Endometrial microvascular endothelial cells (primary cell): Measurements from ENCODE around the gene PLPP7. TPM values are rescaled to one million over a fixed set of nuclear protein-coding genes. Genes with fewer than 3 reads are reported as not detected.

ENCODE experiments used
- in situ Hi-C: cut with HindIII; loops from 2 replicates; pipeline ENCODE4 v1.10.0; 2017; ENCODE audit warnings: low sequenced_read_pairs, low pct_unique_long_range_greater_than_20kb; ENCODE audit errors: inconsistent ontology term
- total RNA-seq: library from RNA; depleted of rRNA; stranded (reverse); fragments of >200 nt; gene quantifications from one replicate; pipeline ENCODE4 v1.2.3, GENCODE V29; 2015; ENCODE audit errors: inconsistent ontology term

PLPP7 gene
- total RNA-seq, 1 donor from 2014 or later, result 7.5 TPM

- in situ Hi-C loops, result no loop called here
Observed at GRCh38 chr9:131299346-131299960, 9.9 kb downstream of the PLPP7 start.

DNA sequence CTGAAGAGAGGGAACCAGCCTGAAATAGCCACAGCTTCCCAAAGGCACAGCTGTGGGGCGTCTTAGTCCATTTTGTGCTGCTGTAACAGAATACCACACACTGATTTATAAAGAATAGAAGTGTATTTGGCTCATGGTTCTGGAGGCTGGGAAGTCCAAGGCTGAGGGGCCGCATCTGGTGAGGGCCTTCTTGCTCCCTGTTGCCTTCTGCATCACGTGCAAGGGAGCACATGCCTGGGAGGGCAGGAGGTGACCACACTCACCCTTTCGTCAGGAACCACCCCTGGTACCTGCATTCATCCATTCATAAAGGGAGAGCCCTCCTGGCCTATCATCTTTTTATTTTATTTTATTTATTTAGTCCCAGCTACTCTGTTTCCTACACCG is 10.4 kb downstream of the PLPP7 start:
- in situ Hi-C loops, result no loop called here

DNA sequence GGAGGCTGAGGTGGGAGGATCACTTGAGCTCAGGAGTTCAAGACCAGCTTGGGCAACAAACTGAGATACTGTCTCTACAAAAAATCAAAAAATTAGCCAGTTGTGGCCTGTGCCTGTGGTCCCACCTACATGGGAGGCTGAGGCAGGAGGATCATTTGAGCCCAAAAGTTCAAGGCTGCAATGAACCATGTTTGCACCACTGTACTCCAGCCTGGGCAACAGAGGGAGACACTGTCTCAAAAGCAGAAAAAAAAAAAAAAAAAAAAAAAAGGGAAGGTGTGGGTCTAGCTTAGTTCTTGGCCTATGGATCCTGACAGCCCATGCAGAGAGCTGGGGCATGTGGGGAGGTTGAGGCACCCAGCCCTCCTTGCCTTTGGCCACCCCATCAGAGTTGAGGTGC is 10.9 kb downstream of the PLPP7 start:
- in situ Hi-C loops, result no loop called here

DNA sequence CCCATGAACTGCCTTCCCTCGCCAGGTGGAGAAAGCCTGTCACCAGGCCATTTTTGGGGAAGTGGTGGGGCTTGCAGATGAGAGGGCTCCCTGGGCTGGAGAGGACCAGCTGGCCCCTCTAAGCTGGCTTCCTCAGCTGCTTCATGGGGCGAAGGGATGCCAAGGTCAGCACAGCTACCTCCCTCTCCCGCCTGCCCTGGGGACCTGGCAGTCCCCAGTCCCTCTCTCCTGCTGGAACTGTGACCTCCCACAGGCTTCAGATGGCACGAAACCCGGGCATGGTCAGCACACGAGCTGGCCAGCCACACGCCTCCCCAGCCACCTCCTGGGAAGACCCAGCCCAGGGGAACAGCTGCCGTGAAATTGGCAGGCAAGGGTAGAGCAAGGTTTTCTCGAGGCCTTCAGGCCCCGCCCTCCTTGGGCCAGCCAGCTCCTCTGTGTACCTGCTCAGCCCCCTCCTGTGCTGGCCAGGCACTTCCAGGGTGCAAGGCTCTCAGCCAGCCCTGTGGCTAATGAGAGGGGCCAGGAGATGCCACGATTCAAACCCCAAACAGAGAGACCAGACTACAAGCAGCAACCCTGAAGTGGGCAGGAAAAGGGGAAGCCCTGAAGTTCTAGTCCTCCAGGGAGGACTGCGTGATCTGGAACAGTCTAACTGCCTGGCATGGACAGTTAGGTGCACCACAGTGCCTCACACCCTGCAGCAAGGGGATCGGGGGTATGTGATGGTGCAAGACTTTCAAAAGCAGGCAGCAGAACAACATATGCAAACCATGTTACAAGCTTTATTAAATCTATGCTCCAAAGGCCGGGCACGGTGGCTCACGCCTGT is 12.9 kb downstream of the PLPP7 start:
- in situ Hi-C loops, result no loop called here

GRCh38 chr9:131303381-131304321 is 14.1 kb downstream of the PLPP7 start:
- in situ Hi-C loops, result no loop called here

- in situ Hi-C loops, result no loop called here
Observed at GRCh38 chr9:131304676-131305355, 15.3 kb downstream of the PLPP7 start.

DNA sequence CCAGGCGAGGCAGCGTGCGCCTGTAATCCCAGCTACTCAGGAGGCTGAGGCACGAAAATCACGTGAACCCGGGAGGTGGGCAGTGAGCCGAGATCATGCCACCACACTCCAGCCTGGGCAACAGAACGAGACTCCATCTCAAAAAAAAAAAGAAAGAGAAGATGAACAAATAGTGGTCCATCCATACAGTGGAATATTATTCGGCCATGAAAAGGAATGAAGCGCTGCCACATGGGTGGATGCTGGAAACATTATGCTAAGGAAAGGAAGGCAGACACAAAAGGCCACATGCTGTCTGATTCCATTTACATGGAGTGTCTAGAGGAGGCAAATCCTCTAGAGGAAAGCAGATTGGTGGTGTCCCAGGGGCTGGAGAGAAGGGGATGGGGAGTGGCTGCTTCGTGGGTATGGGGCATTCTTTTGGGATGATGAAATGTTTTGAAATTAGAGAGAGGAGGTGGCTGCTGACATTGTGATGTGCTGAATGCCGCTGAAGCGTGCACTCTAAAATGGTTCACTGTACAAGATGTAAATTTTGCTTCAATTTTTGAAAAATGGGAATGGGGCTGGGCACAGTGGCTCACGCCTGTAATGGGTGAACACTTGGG is 17.0 kb downstream of the PLPP7 start:
- in situ Hi-C loops, result no loop called here

DNA sequence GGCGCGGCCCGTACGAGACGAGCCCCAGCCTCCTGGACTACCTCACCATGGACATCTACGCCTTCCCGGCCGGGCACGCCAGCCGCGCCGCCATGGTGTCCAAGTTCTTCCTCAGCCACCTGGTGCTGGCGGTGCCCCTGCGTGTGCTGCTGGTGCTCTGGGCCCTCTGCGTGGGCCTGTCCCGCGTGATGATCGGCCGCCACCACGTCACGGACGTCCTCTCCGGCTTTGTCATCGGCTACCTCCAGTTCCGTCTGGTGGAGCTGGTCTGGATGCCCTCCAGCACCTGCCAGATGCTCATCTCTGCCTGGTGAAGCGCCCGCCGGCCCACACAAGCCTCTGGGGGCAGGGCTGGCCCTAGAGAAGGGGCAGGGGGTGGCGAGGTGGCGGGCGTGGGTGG is 18.5 kb downstream of the PLPP7 start:
- in situ Hi-C loops, result no loop called here

DNA sequence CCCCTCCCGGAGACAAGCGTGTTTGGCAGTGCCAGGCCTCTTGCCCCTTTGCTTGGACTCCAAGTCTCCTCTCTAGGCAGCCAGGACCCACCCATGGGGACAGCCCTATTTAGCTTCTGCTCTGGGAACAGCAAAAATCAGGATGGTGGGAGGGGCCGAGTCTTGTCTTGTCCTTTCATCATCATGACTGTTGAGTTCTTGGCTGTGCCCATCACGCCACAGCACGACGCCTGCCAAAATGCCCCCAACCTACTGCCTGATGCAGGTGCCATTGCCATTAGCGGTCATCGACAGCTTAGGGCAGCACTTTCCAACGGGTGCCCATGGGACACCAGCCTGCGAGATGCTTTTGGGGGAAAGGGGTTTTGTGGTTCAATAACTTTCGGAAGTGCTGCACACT is 18.9 kb downstream of the PLPP7 start:
- in situ Hi-C loops, result no loop called here

DNA sequence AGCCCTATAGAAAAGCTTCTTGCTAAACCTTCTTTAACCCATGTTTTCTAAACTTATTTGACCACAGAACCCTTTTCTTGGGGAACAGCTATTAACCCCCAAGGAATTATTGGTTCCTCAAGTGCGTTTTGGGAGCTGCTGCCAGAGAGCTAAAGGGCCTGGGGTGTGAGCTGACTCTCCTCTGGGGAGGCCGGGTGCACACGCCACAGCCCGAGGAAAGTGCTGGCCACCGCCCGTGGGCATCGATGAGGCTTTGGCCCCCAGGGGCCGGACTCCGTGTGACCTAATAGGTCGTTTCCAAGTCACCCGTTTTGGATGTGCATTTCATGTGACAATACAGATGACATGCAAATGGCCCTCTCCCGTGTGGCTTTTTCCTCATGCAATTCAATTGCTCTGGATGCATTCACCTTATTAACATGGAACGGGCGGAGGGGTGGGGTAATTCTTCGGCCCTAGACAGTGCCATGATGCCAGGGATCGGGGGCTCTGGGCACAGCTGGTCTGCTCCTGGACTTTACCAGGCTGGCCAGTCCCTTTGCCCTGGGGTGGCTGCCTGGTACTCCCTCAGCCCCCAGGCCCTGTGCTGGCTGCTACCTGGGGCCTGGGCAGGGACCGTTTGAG is 19.5 kb downstream of the PLPP7 start:
- in situ Hi-C loops, result no loop called here

- in situ Hi-C loops, result no loop called here
Observed at GRCh38 chr9:131309530-131310276, 20.2 kb downstream of the PLPP7 start.

GRCh38 chr9:131310833-131311554 is 21.5 kb downstream of the PLPP7 start:
- in situ Hi-C loops, result no loop called here

DNA sequence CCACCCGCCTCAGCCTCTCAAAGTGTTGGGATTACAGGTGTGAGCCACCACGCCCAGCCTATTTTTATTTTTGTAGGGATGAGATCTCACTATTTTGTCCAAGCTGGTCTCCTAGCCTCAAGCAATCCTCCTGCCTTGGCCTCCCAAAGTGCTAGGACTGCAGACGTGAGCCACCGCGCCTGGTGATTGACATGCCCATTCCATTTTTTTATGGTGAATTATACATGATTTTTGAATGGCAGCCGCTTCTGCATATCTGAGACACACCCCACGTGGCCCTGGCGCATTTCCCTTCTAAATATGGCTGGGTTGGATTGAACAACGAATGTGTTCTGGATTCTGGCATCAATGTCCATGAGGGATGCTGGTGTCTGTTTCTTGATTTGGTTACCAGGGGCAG is 22.7 kb downstream of the PLPP7 start:
- in situ Hi-C loops, result no loop called here

DNA sequence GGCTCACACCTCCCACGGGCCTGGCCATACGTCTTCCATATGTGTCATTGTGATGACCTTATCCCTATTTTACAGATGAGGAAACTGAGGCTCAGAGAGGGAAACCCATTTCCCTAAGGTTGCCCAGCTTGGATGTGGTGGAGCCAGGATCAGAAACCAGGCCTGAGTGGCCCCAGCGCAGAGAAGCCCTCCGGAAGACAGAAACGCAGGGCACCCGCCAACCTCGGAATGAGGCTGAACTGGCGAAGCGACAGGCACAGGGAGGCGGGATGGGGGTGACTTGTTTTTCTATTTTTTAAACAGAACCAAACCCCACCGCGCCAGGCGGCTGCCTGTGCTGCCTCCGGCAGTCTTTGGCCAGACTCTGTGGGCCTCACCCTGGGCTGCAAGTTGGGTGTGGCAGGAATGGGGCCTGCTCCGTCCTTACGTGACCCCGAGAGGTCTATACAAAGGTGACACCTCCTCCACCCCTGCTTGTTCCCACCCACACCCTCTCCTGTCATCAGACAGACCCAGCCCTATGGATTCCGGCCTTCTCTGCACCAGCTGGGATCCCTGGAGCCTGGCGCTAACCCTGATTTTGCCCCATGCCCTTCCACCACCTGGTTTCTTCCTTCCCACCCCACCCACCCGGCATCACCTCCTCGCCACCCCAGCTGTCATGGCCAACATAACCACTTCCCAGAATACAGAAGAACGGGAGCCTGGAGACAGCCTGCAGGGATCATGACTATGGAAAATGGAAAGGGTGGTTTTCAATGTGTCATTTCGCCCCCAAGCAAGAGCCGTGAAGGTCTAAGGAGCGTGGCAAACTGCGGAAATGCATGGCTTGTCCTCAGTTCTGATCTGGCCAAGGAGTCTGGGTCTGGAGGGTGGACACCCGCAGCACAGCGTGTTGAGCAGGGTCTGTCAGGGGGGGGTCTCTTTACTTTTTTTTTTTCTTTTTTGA is 23.6 kb downstream of the PLPP7 start:
- in situ Hi-C loops, result no loop called here

DNA sequence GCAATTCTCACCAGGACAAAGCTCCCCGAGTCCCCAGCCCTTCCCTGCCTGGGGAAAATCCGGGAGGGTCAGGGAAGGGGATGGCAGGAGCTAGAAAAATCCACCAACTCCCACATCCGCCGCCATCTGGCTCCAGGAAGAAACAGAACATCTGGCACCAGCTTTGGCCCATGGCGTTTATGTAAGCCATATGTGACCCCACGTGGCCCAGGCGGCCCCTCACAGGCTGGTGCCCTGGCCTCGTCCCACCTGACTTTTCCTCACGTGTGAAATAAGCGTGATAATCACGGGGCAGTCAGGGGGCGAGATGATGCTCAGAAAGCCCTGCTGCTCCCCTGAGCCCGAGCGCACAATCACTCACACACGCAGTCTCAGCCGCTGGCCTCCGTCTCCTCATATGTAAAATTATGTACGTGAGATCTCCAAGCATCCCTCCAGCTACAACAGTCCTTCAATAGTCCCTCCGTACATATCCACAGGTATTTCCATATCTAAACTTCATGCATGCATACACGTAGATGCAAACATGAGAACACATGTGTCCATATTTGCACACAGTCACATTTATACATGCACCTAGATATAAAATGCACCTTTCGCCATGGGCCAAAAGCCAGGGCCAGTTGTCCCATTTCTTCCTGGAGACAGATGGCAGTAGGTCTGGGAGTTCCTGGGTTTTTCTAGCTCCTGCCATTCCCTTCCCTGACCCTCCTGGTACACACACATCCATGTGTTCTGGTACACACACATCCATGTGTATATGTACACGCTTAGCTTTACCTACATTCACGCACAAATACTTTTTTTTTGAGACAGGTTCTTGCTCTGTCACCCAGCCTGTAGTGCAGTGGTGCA is 28.9 kb downstream of the PLPP7 start:
- in situ Hi-C loops, result no loop called here
